Tibial artery (tissue), 4 donors: ENCODE results near the gene REP15.
A peak's percentile ranks its signal among the peaks of the same experiment; 100 is the strongest.

Experiments used
- DNase-seq, 2 donors: peaks; one replicate each; pipeline ENCODE4 v3.0.0-alpha.2; 2019
- H3K27ac ChIP-seq, 2 donors: fragments of 200-600 bp; sonication (generic) in 1 of 2; 1 replicate in 1 of 2; 2 replicates in 1 of 2; pipeline ENCODE4 v1.5.1; 2018 to 2019; ENCODE audit warnings: mild to moderate bottlenecking in 1 of 2
- H3K27me3 ChIP-seq, 2 donors: fragments of 200-600 bp; sonication (generic) in 1 of 2; one replicate each; pipeline versions ENCODE4 v1.5.1 to v1.6.0; 2016 to 2019
- H3K36me3 ChIP-seq, 3 donors: fragments of 200-600 bp; sonication (generic) in 2 of 3; one replicate each; pipeline ENCODE4 v1.5.1; 2016 to 2019; ENCODE audit warnings: mild to moderate bottlenecking in 2 of 3
- H3K4me1 ChIP-seq, 4 donors: fragments of 200-600 bp; sonication (generic) in 2 of 4; 1 replicate in 3 of 4; 2 replicates in 1 of 4; pipeline ENCODE4 v1.5.1; 2016 to 2019
- H3K4me3 ChIP-seq, 2 donors: fragments of 200-600 bp; sonication (generic) in 1 of 2; 1 replicate in 1 of 2; 2 replicates in 1 of 2; pipeline ENCODE4 v1.5.1; 2018 to 2019; ENCODE audit warnings: mild to moderate bottlenecking in 2 of 2
- H3K9me3 ChIP-seq, 3 donors: fragments of 200-600 bp; sonication (generic) in 1 of 3; one replicate each; pipeline ENCODE4 v1.5.1; 2016 to 2019
- CTCF ChIP-seq, 2 experiments: fragments of 200-600 bp in 1 of 2; fragments of 450-650 bp in 1 of 2; IDR thresholded peaks; one replicate each; pipeline ENCODE4 v1.5.1; 2017 to 2019; ENCODE audit warnings: antibody characterized with exemption in 2 of 2, mild to moderate bottlenecking in 1 of 2, moderate library complexity in 1 of 2
- intact Hi-C: fragments of 100-400 bp; cut with DNase I; formaldehyde crosslinking; loops from one replicate; pipeline ENCODE4 v1.15.0; 2023; ENCODE audit warnings: low total_unique reads

Gene REP15

GRCh38 chr12:27673101-27673718, 23.0 kb upstream of the REP15 start:
- no peak for DNase-seq
- H3K27me3 ChIP-seq, result no peaks in the 10 kb centered on the region

GRCh38 chr12:27674989-27675388, 21.3 kb upstream of the REP15 start:
- Histone ChIP-seq H3K9me3 (no peaks in the 10 kb centered on the region), H3K36me3 (peaks cover 29 to 37% (median 31%) of the 10 kb centered on the region in 3 donors), H3K4me3 (no peak overlapping the region), H3K27me3 (no peaks in the 10 kb centered on the region), H3K27ac (no peak overlapping the region), H3K4me1 (peaks cover 0 to 28% (median 9%) of the 10 kb centered on the region in 4 donors)
- TF ChIP-seq CTCF (IDR thresholded peaks at IDR 0.05), result no peak
- intact Hi-C loops, result no loop called here
- no peak for DNase-seq

More at GRCh38 chr12:27673101-27673718, 23.0 kb upstream of the REP15 start:
- Histone ChIP-seq H3K36me3 (peaks cover 20 to 30% (median 22%) of the 10 kb centered on the region in 3 donors), H3K27ac (peak overlapping the region; percentile 67 to 70), H3K9me3 (no peaks in the 10 kb centered on the region), H3K4me1 (peaks cover 0 to 34% (median 9%) of the 10 kb centered on the region in 4 donors), H3K4me3 (peak overlapping the region; percentile 10 to 26)
- no peak for TF ChIP-seq CTCF (IDR thresholded peaks at IDR 0.05)
- intact Hi-C loops, result no loop called here

GRCh38 chr12:27680619-27681018, 15.6 kb upstream of the REP15 start:
- H3K36me3 ChIP-seq, result peaks cover 69 to 84% (median 82%) of the 10 kb centered on the region in 3 donors

GRCh38 chr12:27682534-27682933, 13.7 kb upstream of the REP15 start:
- no peak overlapping the region for H3K4me3 ChIP-seq
- intact Hi-C loops, result no loop called here
- no peaks in the 10 kb centered on the region for H3K4me1 ChIP-seq
- H3K9me3 ChIP-seq, result no peaks in the 10 kb centered on the region
- no peaks in the 10 kb centered on the region for H3K27me3 ChIP-seq
- DNase-seq, result no peak
- H3K36me3 ChIP-seq, result peaks cover 70 to 79% (median 78%) of the 10 kb centered on the region in 3 donors
- no peak for TF ChIP-seq CTCF (IDR thresholded peaks at IDR 0.05)
- no peak overlapping the region for H3K27ac ChIP-seq

More at GRCh38 chr12:27680619-27681018, 15.6 kb upstream of the REP15 start:
- TF ChIP-seq CTCF (IDR thresholded peaks at IDR 0.05), result no peak
- no peaks in the 10 kb centered on the region for H3K9me3 ChIP-seq
- no peaks in the 10 kb centered on the region for H3K4me1 ChIP-seq
- intact Hi-C loops, result no loop called here
- no peak for DNase-seq
- H3K27ac ChIP-seq, result no peak overlapping the region
- no peaks in the 10 kb centered on the region for H3K27me3 ChIP-seq
- H3K4me3 ChIP-seq, result no peak overlapping the region

GRCh38 chr12:27685274-27685673, 11.0 kb upstream of the REP15 start:
- no peak for TF ChIP-seq CTCF (IDR thresholded peaks at IDR 0.05)
- intact Hi-C loops, result no loop called here
- H3K27me3 ChIP-seq, result no peaks in the 10 kb centered on the region
- H3K4me3 ChIP-seq, result no peak overlapping the region
- H3K36me3 ChIP-seq, result peaks cover 82 to 84% (median 82%) of the 10 kb centered on the region in 3 donors
- no peaks in the 10 kb centered on the region for H3K9me3 ChIP-seq
- no peaks in the 10 kb centered on the region for H3K4me1 ChIP-seq
- no peak overlapping the region for H3K27ac ChIP-seq
- DNase-seq, result no peak
